Colonic mucosa (tissue), 4 donors: ENCODE results near the gene UMOD. TPM values are rescaled to one million over a fixed set of nuclear protein-coding genes. Genes with fewer than 3 reads are reported as not detected.
"Not testable (repeated sequence)": the region's sequence is repeated elsewhere in the genome, so short reads cannot be mapped to it uniquely, and the experiment has no call there.

Experiments
- DNase-seq: peaks from one replicate; pipeline ENCODE4 v3.0.0-alpha.2; 2020
- H3K27ac ChIP-seq: fragments of 200-600 bp; one replicate; pipeline ENCODE4 v1.8.0; 2021
- H3K27me3 ChIP-seq: fragments of 200-600 bp; one replicate; pipeline ENCODE4 v1.8.0; 2021
- H3K36me3 ChIP-seq: fragments of 200-600 bp; one replicate; pipeline ENCODE4 v1.8.0; 2021
- H3K4me1 ChIP-seq: fragments of 200-600 bp; one replicate; pipeline ENCODE4 v1.8.0; 2021; ENCODE audit warnings: mild to moderate bottlenecking
- H3K4me3 ChIP-seq: fragments of 200-600 bp; one replicate; pipeline ENCODE4 v1.8.0; 2021
- H3K9ac ChIP-seq, 2 donors: one replicate each; pipeline ENCODE4 v1.7.0; 2013; ENCODE audit warnings: control low read depth in 2 of 2, low read depth in 2 of 2, low read length in 2 of 2
- H3K9me3 ChIP-seq: fragments of 200-600 bp; one replicate; pipeline ENCODE4 v1.8.0; 2021
- CTCF ChIP-seq: fragments of 200-600 bp; IDR thresholded peaks from one replicate; pipeline ENCODE4 v1.8.0; 2022; ENCODE audit warnings: antibody characterized with exemption, mild to moderate bottlenecking
- intact Hi-C: fragments of 100-400 bp; cut with DNase I; formaldehyde crosslinking; loops from one replicate; pipeline ENCODE4 v1.14.1; 2022
- total RNA-seq, 2 donors: library from RNA; stranded (reverse); fragmentation: NEBNext Ultra II Directional in 1 of 2; extraction: Animal tissue kit (Norgen Biotek cat#: 25700) in 1 of 2; gene quantifications; one replicate each; pipeline ENCODE4 v1.2.1, GENCODE V29; 2021
- donor health status: healthy.
- donor health status: DM: no; HTN: no; CAD: no.
- donor health status: DM: no; HTN: no; CAD: no.

UMOD gene
- total RNA-seq, 2 donors from 2014 or later, result not detected

GRCh38 chr16:20322696-20323095, 29.8 kb downstream of the UMOD start:
- TF ChIP-seq CTCF, result no peak

GRCh38 chr16:20321671-20322070, 30.8 kb downstream of the UMOD start:
- Histone ChIP-seq H3K4me1 (no peaks in the 10 kb centered on the region), H3K9ac (no peak overlapping the region), H3K27ac (no peak overlapping the region), H3K9me3 (no peaks in the 10 kb centered on the region), H3K27me3 (no peaks in the 10 kb centered on the region), H3K36me3 (no peaks in the 10 kb centered on the region), H3K4me3 (no peak overlapping the region)
- TF ChIP-seq CTCF, result no peak
- no peak for DNase-seq
- intact Hi-C loops, result no loop called here

More at GRCh38 chr16:20322696-20323095, 29.8 kb downstream of the UMOD start:
- Histone ChIP-seq H3K4me1 (no peaks in the 10 kb centered on the region), H3K9ac (no peak overlapping the region), H3K27ac (no peak overlapping the region), H3K9me3 (no peaks in the 10 kb centered on the region), H3K27me3 (no peaks in the 10 kb centered on the region), H3K36me3 (no peaks in the 10 kb centered on the region), H3K4me3 (no peak overlapping the region)
- intact Hi-C loops, result no loop called here
- DNase-seq, result no peak

GRCh38 chr16:20321051-20321450, 31.5 kb downstream of the UMOD start:
- H3K9me3 ChIP-seq, DNase-seq, H3K4me3 ChIP-seq, intact Hi-C loops, H3K27me3 ChIP-seq, H3K36me3 ChIP-seq, H3K4me1 ChIP-seq, H3K9ac ChIP-seq, H3K27ac ChIP-seq: not testable (repeated sequence)

GRCh38 chr16:20320592-20320991, 31.9 kb downstream of the UMOD start:
- no peaks in the 10 kb centered on the region for H3K27me3 ChIP-seq
- no peaks in the 10 kb centered on the region for H3K36me3 ChIP-seq
- no peak overlapping the region for H3K9ac ChIP-seq
- no peaks in the 10 kb centered on the region for H3K4me1 ChIP-seq
- no peak overlapping the region for H3K27ac ChIP-seq
- no peak overlapping the region for H3K4me3 ChIP-seq
- intact Hi-C loops, result no loop called here
- TF ChIP-seq CTCF, result no peak
- H3K9me3 ChIP-seq, result no peaks in the 10 kb centered on the region
- DNase-seq, result no peak

GRCh38 chr16:20320178-20320577, 32.3 kb downstream of the UMOD start:
- H3K9ac ChIP-seq, result no peak overlapping the region
- H3K27ac ChIP-seq, result no peak overlapping the region
- no peaks in the 10 kb centered on the region for H3K27me3 ChIP-seq
- no peaks in the 10 kb centered on the region for H3K36me3 ChIP-seq
- DNase-seq, result no peak
- no peaks in the 10 kb centered on the region for H3K9me3 ChIP-seq
- H3K4me3 ChIP-seq, result no peak overlapping the region
- TF ChIP-seq CTCF, result no peak
- H3K4me1 ChIP-seq, result no peaks in the 10 kb centered on the region
- intact Hi-C loops, result no loop called here

- H3K4me3 ChIP-seq, result no peak overlapping the region
- H3K27ac ChIP-seq, result no peak overlapping the region
- no peak for TF ChIP-seq CTCF
- H3K9me3 ChIP-seq, result no peaks in the 10 kb centered on the region
- intact Hi-C loops, result no loop called here
- no peaks in the 10 kb centered on the region for H3K27me3 ChIP-seq
- H3K4me1 ChIP-seq, result no peaks in the 10 kb centered on the region
- H3K9ac ChIP-seq, result no peak overlapping the region
- no peak for DNase-seq
- no peaks in the 10 kb centered on the region for H3K36me3 ChIP-seq
These were observed 33.1 kb downstream of the UMOD start for GRCh38 chr16:20319406-20319805.
